Hematopoietic multipotent progenitor cell treated with erythropoietin and hydrocortisone succinate and interleukin-3 and kit ligand, for 8 days (in vitro differentiated cells): Measurements from ENCODE around the gene GPR17.

Experiments used
- DNase-seq: peaks from one replicate; pipeline ENCODE4 v3.0.0-alpha.2; 2015

The GPR17 gene

DNA sequence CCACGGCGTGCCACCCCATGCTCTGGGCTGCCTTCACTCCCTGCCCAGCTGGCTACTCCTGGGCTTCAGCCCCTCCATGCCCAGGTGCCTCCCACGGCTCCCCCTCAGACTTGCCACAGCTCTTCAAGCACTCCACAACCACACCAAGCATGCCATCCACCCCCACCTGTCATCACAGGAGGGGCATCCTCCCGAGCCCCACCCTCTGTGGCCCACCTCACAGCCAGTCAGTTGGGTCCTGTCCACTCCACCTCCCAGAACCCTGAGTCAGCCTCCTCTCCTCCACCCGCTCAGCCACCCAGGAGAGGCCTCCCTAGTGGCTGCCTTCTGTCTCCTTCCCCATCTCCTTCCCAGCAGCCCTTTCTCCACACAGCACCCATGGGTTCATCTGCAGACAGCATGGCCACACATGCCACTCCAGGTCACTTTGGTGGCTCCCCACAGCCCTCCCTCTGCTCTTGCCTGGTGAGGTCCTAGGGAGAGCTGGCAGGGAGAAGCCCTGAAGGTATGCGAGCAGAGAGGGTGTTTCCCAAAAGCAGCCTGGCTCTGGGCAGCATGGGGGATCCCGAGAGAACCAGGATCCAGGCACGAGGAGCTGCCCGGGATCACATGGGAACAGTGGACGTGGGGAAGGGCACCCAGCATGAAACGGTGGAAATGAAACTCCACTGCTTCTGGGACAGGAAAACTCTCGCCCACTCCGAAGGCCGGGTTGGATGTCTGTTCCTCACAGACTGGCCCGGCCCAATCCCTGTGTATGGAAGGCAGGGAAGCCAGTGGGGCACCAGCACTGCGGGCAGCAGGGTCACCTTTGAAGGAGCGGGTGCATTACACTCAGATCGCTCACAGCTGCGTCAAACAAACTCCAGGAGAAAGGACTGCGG is 26.6 kb downstream of the GPR17 start:
- no peak for DNase-seq

DNA sequence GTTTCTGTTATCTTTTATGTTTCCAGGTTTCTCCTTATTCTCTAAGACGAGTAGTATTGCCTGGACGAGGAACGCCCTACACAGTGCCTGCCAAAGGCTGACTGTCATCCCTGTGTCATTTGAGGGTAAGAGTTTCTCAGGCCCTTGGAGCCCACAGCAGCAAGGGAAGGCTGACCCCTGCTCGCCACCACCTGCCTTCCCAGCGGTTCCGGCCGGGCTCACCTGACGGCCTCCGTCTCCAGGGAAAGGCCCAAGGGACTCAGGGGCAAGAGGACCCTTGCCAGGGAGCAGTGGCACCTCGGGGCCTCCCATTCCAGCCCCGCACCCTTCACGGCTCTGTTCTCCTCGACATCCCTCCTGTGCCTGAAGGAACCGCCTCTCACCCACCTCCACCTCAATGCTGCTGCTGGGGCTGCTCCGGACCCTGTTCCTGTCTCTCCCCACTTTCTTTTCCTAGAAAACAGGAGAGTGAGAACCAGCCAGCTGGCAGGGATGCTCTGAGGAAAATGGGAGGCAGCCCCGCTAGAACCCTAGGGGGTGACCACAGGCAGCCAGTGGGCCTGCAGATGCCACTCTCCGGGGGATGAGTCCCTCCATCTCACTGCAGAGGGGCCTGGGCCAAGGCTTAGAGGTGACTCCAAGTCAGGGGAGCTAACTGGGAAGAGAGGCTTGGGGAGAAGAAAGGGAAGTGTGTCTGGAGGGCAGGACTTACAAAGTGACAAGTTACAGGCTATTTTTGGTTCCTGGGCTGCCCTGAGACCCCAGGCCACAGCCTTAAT is 27.5 kb downstream of the GPR17 start:
- DNase-seq: no peak

GRCh38 chr2:127674241-127675209 is 28.6 kb downstream of the GPR17 start:
- DNase-seq: peak; percentile 8

- DNase-seq: no peak
These were observed 29.6 kb downstream of the GPR17 start, which contains the start of gene LIMS2 for GRCh38 chr2:127675331-127676261. TSS of gene LIMS2 (minus strand) at chr2:127675530. CDS start at chr2:127675024, 506 bp downstream.

GRCh38 chr2:127676906-127677305 is 31.0 kb downstream of the GPR17 start:
- DNase-seq: no peak

DNA sequence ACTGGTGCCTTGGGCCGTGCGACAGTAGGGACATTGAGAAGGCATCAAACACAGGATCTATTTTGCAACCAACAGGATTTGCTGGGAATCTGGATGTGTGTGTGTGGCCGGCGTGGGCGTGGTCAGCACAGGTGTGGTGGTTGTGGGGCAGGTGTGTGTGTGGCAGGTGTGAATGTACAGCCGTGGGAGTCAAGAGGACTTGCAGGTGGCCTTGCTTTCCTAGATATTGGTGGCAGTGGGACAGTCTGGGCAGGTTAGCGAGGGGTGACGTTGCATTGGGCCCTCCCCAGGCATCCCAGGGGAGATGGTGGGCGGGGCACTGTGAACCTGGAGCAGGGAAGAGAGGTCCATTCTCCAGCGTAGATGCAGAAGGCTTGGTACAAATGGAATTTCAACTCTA is 32.6 kb downstream of the GPR17 start:
- DNase-seq: no peak

DNA sequence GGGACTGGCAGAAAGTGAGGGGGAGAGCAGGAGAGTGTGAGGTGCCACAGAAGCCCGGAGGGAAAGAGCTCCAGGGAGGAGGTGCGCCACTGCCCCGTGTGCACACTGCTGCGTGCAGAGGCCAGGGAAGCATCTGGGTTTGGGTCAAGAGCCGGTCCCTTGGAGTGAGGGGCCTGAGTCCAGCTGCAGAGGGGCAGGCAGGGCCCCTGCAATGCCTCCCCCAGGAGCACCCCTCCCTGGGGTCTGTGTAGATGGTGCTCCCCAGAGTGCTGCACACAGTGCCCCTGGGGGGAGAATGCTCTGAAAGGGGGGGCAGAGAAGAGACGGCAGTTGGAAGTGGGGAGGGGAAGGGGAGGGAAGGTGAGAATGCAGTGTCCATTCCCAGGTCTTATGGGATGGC is 33.0 kb downstream of the GPR17 start:
- DNase-seq: no peak

GRCh38 chr2:127679680-127680361 is 33.9 kb downstream of the GPR17 start:
- no peak for DNase-seq

GRCh38 chr2:127680706-127681287 is 34.8 kb downstream of the GPR17 start:
- no peak for DNase-seq

GRCh38 chr2:127681288-127681804 is 35.4 kb downstream of the GPR17 start:
- no peak for DNase-seq

DNA sequence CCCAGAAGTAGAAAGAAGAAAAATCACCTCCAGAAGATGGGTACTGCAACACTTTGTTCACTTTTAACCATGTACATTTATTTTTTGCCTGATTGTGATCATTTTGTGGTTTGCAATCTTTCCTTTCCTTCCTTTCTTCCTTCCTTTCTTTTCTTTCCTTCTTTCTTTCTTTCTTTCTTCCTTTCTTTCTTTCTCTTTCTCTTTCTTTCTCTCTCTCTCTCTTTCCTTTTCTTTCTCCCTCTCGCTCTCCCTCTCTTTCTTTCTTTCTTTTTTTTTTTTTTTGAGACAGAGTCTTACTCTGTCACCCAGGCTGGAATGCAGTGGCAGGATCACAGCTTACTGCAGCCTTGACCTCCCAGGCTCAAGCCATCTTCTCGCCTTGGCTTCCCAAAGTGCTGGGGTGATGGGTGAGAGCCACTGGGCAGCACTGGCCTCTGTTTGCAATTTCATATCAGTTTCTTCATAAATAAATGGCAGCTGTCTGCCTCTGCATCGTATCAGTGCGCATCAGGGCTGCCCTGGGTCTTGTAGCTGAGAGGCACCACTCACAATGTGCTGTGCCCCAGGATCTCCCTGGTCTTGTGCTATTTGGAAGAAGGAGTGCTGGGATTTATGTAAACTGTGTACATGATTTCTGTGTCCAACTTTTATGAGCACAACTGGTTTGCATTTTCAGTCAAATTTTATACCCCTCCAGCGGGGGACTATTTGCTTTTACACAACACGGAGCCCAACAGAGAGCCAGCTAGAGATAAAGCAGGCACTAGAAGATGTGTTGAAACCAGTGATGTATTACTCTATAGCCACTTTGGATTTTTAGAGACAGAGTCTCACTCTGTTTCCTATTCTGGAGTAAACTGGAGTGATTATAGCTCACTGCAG is 36.3 kb downstream of the GPR17 start:
- DNase-seq: no peak

- no peak for DNase-seq
These were observed 37.1 kb downstream of the GPR17 start for GRCh38 chr2:127683056-127683455.

DNA sequence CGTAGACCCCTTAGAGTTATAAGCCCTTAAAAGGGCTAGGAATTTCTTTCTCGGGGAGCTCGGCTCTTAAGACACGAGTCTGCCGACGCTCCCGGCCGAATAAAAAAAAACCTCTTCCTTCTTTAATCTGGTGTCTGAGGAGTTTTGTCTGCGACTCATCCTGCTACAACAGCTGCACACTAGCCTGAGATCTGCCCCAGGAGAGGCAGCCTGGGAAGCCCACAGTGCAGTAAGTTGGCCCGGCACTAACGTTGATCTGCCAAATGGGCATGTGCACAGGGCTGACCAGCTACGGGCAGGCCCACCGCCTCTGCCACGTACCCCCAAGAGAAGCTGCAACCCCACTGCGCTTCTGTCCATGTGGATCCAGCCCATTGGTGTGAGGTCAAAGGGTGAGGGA is 37.8 kb downstream of the GPR17 start:
- no peak for DNase-seq

DNA sequence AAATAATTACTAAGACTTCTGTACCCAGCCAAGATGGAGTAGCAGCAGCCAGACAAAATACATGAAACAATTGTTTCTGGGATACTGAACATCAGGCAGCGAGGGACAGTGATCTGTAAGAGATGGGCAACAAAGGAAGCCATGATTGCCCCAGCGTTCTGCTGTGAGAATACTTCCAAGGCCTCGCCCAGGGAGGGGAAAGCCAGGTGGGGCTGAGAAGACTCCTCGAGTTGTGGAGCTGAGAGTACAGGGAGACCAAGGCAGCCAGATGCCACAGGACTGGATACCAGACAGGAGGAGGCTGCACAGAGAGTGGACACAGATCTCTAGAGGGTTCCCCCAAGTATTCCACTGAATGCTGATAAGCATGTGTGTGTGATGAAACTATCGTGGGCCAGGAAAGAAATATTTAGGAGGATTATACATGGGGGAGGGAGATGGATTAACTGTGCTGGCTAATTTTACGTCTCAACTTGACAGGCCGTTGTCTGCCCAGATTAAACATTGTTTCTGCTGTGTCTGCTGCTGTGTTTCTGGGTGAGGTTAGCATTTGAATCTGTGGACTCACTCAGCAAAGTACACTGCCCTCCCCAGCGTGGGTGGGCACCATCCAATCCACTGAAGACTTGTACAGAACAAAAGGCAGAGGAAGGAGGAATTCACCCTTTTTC is 39.6 kb downstream of the GPR17 start:
- DNase-seq: no peak

GRCh38 chr2:127688405-127688804 is 42.5 kb downstream of the GPR17 start:
- no peak for DNase-seq

- DNase-seq: no peak
These were observed 44.7 kb downstream of the GPR17 start for GRCh38 chr2:127690696-127691095.

DNA sequence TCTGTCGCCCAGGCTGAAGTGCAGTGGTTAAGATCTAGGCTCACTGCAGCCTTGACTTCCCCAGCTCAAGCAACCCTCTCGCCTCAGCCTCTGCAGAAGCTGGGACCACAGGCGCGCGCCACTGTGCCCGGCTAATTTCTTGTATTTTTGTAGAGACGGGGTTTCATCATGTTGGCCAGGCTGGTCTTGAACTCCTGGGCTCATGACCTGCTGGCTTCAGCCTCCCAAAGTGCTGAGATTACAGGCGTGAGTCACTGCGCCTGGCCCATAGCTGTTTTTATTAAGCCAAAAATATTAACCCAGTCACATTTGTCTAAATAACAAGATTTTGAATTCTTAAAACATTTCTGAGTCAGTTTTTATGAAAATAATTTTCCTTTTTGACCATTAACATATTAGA is 49.0 kb downstream of the GPR17 start:
- no peak for DNase-seq
